GM12873 (cell line): ENCODE results near the gene ATF5.
A peak's percentile ranks its signal among the peaks of the same experiment; 100 is the strongest.

ENCODE experiments used
- TF ChIP-seq, protein P1 (sequence below): IDR thresholded peaks from 2 replicates; pipeline ENCODE4 v1.5.1; 2012; ENCODE audit warnings: low read depth, mild to moderate bottlenecking, moderate library complexity, low read length, control low read depth; ENCODE audit not compliant: insufficient read depth; ENCODE audit errors: missing control alignments

Gene ATF5

DNA sequence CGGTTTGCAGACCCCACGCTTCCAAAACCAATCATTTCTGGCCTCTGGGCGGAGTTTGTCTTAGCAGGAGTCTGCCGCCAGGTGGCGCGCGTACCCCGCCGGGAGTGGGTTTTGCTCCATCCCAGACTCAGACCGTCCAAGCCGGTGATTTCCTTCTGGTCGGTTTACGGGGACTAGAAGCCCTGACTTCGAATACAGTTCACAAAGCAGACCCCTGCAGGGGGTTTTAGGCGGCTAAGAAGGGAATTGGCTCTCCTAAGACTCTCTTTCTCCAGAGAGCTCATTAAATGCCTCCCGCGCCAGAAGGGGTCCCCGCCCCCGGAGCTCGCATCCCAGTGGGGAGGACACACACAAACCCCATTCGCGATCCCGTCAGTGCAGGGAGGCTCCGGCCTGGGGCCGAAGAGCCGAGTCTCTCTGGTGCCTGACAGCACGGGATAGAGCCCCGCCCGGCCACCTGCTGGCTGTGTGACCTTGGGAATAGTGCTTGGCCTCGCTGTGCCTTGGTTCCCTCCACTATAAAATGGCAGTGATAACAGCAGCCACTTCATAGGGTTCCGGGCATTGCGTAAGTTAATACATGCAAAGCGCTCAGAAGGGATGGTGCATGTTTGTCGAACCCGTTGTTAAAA, 8.9 kb downstream of the ATF5 start:
- TF ChIP-seq, protein P1, sequence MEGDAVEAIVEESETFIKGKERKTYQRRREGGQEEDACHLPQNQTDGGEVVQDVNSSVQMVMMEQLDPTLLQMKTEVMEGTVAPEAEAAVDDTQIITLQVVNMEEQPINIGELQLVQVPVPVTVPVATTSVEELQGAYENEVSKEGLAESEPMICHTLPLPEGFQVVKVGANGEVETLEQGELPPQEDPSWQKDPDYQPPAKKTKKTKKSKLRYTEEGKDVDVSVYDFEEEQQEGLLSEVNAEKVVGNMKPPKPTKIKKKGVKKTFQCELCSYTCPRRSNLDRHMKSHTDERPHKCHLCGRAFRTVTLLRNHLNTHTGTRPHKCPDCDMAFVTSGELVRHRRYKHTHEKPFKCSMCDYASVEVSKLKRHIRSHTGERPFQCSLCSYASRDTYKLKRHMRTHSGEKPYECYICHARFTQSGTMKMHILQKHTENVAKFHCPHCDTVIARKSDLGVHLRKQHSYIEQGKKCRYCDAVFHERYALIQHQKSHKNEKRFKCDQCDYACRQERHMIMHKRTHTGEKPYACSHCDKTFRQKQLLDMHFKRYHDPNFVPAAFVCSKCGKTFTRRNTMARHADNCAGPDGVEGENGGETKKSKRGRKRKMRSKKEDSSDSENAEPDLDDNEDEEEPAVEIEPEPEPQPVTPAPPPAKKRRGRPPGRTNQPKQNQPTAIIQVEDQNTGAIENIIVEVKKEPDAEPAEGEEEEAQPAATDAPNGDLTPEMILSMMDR: peak; percentile 96

DNA sequence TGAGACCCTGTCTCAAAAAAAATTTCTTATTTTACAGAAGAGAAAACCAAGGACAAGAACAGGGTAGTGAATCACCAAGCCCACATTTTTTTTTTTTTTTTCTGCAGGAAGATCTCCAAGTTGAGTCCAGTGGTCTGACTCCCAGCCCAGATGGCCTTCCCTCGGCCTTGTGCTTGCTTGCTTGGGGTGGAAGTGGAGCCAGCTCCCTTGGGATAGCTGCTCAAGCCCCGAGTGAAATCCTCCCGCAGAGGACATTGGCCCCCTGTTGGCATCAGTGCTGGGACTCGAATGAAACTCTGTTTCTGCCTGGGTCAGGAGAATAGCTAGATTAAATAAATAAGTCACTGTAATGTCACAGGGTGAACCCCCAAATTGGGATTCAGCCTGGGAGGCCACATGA, 9.7 kb downstream of the ATF5 start:
- TF ChIP-seq, protein P1: no peak

DNA sequence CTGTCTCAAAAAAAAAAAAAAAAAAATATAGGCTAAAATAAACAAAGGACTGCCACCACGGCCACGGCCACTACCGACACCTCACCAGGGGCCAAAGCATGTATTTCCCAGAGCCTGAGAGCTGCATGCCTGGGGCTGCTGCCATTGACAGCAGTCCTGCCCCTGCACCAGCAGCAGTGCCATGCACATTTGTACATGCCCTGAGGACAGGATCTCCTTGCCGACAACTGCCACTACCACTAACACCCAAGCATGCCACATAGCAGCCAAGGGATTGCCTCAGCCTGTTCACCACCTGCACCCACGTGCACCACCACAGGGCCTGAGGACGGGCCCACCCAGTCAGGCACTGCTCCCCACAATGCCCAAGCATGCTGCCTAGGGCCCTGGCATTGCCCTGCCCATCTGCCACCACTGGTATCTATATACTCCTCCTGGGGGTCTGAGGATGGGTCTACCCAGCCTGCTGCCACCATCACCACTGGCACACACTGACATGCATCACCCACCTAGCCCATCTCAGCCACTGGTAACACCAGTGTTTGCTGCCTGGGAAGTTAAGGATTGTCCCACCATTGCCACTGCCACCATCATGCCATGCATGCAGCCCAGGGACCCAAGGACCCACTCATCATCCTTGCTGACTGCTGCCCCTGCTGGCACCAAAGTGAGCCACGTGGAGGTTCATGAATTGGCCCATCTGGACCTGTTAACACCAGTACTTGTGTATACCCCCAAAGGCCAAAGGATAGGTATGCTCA, 10.9 kb downstream of the ATF5 start:
- TF ChIP-seq, protein P1: peak; percentile 41

DNA sequence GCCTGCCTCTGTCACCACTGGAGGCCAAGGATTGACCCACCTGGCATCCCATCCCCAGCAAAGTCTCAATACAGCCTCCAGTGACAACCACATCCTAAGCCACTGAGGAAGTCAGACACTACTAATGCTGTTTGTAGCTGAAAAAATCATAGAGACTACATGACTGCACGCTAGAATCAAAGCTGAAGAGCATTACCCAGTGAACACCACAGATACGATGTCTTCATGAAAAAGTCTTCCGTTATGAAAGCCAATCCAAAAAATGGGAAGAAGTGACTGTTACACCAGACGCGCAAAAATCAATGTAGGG, 11.4 kb downstream of the ATF5 start:
- TF ChIP-seq, protein P1: no peak

DNA sequence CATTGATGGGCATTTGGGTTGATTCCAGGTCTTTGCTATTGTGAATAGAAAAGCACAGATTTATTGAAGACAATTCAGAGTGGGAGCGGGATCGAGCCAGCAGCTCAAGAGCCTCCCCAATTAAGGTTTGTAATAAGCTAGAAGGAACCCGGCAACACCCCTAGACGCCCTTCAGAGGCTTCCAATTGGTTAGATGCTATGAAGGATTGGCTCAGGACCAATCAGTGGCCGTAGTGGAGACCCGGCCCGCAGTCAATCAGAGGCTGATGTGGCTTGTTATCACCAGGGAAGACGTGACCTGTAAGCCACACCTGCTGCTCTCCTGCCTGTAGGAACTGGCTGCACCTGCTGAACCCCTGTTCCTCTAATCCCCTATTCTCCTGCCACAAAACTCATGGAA, 17.4 kb downstream of the ATF5 start:
- TF ChIP-seq, protein P1: no peak

DNA sequence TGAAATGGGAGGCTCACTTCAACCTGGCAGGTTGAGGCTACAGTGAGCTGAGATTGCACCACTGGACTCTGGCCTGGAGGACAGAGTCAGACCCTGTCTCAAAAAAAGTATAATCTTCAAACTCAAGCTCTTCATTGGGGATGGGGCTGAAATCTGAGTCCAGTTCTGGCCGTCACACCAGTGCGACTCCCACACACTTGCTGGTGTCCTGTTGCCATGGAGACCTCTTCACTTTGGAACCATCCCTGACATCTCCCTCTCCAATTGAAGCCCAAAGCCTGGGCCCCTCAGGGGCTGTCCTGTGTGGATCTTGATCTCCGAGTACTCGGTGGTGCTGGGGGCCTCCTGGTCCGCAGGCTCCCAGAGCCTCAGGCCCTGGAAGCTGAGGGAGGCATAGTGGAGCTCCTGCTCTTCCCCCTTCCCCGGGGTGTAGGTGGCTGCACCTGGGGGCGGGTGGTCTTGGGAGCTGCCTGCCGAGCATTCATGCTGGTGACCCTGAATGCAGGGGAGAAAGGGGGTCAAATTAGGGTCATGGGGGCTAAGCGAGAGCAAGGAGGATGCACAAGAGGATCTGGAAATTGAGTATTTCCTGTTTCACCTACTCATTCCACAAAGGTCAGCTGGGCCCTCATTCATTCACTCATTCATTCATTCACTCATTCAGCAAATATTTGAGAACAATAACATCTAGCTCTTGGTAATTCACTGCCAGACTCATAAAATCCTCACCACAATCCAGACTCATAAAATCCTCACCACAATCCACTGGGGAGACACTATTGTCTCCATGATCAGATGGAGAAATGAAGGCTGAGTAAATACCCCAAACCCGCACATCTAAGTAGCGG, 21.0 kb downstream of the ATF5 start:
- TF ChIP-seq, protein P1: no peak

DNA sequence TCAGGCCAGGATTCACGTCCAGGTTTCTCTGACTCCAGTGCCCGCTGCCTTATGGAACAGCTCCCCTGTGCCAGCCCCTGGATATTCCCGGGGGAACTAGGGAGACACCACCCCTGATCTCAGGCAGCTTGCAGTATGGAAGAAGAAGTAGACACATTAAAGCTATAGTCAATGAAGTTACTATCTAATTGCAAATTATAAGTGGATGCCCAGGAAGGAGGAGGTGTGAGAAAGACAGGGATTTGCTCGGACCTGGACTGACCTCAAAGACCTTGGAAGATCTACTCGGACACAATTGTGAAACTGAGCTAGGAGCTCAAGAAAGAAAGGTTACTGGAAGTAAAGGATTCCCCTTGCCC, 21.6 kb downstream of the ATF5 start:
- TF ChIP-seq, protein P1: no peak
